Measurements from ENCODE around the gene GPRC5C.
"Not testable (repeated sequence)": the region's sequence is repeated elsewhere in the genome, so short reads cannot be mapped to it uniquely, and the experiment has no call there.

The GPRC5C gene

DNA sequence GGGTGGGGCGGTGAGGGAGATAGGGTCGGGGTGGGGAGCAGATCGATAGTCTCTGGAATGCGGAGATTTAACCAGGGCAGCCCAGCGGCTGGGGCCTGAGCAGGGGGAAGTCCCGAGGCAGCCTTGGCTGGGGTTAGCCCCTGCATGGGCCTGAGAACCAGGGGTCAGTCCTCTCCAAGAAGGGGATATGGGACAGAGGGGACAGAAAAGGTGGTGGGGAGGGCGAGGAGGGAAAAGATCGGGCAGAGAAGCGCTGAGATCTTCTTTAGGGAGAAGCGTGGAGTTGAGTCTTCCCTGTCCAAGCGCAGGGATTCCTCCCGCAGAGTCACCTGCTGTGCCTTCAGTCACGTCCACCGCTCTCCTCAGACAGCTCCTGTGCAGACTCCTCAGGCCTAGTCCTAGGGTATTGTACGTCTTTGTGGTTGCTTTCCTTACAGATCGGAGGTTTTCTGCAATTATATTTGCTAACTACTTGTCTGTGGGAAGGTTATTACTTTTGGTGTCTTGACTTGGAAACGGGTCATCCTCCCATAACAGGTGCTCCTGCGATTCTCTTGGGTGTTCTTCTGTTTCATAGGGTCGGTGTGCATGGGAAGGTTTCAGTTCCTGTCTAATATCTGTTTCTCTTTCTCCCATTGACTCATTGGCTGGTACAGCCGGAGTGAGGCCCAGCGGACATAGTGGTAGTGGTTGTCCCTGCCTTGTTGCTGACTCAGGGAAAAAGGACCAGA lies 35.5 kb downstream of the GPRC5C start:
- DNase-seq (ENCODE audit: low read depth in 4 of 4, low spot score in 1 of 4) = no peak

DNA sequence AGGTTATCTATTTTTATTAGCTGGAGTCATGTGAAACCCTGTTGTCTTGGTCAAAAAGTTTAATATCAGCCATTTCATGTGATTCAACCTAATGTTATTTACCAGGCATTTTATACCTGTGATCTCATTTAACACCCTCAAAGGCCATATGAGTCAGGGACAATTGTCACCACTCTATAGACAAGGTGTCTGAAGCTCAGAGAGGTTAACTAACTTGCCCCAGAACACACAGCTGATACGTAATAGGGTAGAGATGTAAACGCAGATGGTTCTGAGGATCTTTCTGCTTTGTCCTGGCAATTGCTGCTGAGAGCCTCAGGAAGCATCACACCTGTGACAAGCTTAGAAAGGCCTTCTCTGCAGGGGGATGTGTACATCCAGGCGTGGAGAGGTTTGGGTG lies 39.5 kb downstream of the GPRC5C start:
- DNase-seq (ENCODE audit: low read depth in 4 of 4, low spot score in 1 of 4) = no peak

DNA sequence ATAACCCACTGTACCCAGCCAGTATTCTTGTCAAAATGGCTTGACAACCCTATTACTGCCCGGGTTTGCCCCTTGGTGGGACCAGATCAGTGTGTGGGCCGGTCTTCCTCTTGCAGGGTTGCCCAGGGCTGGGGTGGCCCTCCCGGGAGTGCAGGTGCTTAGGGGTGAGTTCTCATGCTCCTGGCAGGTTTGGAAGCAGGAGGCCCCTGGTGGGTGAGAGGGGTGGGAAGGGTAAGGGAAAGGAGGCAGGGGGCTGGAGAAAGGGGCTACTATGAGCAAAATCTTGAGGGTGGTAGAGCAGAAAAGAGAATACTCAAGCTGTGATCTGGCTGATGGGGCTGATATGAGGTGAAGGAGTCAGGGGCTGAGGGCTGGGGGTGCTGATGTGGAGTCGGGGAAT lies 41.0 kb downstream of the GPRC5C start:
- DNase-seq (ENCODE audit: low read depth in 4 of 4, low spot score in 1 of 4) = no peak

DNA sequence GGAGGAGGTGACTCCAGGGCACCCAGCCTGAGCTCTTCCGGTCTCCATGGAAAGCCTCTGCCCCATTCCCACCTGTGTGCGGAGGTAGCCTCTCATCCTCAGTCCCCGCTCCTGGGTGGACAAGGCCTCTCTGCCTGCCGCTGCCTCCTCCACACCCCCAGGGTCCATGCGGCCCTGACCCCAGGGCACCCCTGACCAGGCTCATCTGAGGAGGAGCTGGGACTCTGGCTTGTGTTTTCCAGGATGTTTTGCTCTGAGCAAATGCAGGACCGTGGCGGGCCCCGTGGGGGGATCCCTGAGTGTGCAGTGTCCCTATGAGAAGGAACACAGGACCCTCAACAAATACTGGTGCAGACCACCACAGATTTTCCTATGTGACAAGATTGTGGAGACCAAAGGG lies 41.4 kb downstream of the GPRC5C start:
- no peak for DNase-seq (ENCODE audit: low read depth in 4 of 4, low spot score in 1 of 4)

DNA sequence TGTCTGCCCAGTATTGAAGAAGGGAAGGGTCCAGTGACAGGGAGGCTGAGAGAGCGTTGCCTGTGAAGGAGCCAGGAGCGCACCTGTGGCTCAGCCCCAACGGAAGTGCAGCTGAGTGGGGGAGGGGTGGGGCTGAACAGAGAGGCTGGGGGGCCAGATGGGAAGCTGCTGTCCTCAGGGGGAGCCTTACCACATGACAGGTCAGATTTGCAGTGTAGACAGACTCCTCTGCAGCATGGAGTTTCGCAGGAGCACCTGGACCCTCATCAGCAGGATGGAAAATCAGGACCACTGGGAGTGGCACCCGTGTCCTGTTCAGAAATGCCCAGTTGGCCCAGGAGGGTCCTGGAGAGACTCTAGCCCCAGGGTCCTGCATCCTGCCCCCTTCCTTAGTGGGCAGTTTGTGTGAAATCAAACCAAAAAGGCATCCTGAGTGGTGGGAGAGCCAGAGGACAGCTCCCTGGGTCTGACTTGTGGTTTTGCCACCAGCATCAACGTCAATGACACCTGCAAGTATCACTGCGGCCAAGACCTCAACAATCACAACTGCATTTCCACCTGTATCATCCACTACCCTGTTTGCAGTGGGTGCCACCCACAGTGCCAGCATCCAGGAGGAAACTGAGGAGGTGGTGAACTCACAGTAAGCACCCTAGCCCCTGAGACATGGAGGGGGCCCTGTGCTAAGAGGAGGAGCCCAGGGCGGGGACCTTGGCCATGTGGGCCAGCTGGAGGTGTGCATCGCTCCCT lies 42.3 kb downstream of the GPRC5C start:
- DNase-seq (ENCODE audit: low read depth in 4 of 4, low spot score in 1 of 4) = no peak

DNA sequence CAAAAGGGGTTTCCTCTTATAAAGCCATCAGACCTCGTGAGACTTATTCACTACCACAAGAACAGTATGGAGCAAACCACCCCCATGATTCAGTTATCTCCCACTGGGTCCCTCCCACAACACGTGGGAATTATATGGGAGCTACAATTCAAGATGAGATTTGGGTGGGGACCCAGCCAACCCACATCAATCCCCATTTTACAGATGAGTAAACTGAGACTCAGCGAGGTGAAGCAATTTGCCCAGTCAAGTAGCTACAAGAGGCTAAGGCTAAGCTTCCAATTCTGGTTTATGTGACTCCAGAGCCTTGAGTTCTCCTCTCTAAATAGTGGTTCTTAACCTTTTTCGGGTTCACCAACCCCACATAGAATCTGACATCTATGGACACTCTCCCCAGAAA lies 43.3 kb downstream of the GPRC5C start:
- DNase-seq (ENCODE audit: low read depth in 4 of 4, low spot score in 1 of 4) = no peak

DNA sequence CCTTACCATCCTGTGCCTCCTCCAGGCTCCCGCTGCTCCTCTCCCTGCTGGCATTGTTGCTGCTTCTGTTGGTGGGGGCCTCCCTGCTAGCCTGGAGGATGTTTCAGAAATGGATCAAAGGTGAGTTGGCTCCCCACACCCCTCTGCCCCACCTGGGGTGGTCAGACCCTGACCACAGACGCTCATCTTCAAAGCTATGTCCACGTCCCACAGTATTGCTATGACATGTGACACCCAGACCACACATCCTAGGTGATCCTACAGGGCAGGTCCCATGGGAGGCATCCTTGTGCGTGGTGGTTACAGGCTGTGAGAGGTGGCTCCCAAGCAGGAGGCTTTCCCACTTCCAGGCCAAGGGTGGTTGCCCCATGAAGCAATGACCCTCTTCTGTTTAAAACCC lies 45.5 kb downstream of the GPRC5C start:
- no peak for DNase-seq (ENCODE audit: low read depth in 4 of 4, low spot score in 1 of 4)

DNA sequence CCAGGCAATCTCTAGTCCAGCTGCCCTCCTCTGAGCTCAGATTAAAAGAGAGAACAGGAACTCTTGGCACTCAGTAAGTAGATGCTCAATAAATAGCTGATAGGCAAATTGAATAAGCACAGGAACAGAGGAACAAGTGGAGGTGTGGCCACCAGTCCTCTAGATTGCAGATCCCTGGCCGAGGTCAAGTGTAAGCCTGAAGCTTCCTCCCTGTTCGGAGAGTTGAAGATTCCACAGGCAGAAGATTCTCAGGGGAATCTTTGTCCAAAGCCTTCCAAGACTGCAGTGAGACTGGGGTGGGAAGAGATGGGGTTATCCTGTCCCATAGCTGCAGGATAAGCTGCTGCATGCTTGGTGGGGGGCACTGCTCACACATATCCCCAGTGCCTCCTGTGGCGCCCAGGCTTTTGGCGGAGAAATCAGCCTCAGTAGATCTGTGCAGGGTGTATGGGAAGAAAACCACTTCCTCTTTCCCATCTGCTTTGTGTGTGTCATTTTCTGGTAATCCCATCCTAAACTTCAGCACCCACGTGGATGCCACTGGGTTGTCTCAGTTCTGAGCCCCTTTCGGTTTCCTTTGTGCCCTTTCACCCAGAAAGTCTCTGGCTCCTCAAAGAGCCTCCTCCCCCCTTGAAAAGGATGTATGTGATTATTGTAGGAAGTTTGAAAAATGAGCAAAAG lies 46.7 kb downstream of the GPRC5C start:
- peak in 1 of 4 experiments; percentile 25 for DNase-seq (ENCODE audit: low read depth in 4 of 4, low spot score in 1 of 4)

DNA sequence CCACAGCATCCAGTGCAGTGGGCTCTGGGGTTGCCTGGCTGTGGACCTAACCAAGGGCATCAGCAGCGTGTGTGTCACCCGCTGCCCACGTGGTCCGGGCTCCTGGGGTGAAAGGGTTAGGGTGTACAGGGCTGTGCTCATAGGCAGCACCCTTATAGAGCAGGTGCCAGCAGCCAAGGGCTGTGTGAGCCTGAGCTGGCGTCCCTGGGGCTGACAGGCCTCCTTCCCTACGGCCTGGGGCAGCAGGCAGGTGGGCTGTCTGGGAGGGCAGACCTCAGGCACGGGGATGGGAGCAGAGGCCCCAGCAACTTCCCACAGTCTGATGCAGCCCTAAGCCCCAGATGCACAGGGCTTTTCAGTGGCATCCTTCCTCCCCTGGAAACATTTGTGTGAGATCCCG lies 48.4 kb downstream of the GPRC5C start:
- DNase-seq (ENCODE audit: low read depth in 4 of 4, low spot score in 1 of 4) = no peak

DNA sequence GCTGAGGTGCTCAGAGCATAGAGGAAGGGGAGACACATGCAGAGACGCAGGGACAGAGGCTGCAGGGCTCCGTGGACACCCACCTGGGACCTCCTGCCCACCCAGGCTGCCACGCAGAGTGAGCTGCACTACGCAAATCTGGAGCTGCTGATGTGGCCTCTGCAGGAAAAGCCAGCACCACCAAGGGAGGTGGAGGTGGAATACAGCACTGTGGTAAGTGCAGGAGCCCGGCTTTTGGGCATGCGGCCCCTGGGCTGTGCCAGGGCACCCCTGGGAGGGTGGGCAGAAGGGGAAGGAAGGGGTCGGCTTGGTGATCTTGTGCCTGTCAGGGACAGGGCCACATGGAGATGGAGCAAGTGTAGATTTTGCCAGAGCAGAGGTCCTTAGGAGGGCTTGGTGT lies 49.7 kb downstream of the GPRC5C start:
- DNase-seq (ENCODE audit: low read depth in 4 of 4, low spot score in 1 of 4) = no peak

DNA sequence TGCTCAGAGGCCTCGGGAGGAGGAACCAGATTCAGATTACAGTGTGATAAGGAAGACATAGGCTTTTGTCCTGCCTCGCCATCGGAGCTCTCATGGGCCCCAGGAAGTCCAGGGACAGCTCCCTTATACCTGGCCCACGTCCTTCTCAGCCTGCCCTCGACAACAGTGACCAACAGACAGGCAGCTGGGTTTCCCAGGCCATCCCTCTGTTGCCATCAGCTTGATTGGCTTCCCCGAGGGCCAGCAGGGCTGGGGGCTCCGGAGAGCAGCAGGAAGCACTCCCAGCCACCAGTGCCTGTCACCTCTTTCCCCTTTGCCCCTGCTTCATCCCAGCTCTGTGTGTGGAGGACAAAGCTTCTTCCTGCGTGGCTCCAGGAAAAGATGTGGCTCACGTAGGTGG lies 52.2 kb downstream of the GPRC5C start:
- DNase-seq (ENCODE audit: low read depth in 4 of 4, low spot score in 1 of 4) = no peak

DNA sequence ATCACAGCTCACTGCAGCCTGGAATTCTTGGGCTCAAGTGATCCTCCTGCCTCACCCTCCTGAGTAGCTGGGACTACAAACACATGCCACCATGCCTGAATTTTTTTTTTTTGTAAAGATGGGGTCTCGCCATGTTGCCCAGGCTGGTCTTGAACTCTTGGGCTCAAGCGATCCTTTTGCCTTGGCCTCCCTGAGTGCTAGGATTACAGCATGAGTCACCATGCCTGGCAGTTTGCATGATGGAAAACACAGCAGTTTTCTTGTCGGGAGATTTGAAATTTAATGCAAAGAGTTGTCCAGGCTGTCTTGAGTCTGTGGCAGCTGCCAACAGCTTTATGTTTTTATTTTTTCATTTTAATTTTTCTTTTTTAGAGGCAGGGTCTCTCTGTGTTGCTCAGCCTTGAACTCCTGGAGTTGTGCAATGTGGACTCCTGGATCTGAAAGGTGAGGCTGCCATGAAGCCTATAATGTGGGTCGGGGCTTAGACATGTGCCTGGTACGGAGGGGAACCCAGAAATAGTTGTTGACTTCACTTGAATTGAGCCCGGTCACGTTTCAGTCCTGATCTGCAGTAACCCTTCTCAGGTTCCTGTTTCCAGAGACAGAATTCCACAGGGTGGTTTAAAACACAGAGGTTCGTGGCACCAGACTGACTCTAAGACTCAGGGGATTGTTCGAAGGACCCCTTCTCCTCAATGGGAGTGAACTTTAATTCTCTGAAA lies 53.3 kb downstream of the GPRC5C start:
- no peak for DNase-seq (ENCODE audit: low read depth in 4 of 4, low spot score in 1 of 4)

DNA sequence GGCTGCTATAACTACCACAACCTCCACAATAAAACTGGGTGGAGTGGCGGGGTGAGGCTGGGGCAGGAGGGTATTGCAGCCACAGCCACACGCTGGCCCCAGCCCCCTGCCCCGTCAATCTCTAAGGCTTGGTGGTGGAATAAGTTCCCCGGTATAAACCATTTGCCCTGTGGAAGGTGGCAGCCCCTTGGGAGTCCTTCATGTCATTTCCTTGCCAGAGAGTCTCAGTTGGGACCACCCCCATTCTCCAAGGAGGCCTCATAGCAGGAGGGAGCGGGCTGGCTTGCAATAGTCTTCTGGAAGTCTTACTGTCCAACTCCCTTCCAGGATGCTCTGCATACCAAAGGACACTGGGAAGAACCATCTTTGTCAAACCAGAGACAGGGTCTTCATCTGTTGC lies 54.0 kb downstream of the GPRC5C start:
- DNase-seq (ENCODE audit: low read depth in 4 of 4, low spot score in 1 of 4) = no peak

DNA sequence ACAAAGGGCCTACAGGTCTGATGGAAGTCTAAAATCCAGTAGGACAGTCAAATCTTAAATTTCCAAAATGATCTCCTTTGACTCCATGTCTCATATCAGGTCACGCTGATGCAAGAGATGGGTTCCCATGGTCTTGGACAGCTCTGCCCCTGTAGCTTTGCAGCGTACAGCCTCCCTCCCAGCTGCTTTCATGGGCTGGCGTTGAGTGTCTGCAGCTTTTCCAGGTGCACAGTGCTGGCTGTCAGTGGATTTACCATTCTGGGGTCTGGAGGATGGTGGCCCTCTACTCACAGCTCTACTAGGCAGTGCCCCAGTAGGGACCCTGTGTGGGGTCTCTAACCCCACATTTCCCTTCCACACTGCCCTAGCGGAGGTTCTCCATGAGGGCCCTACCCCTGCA lies 56.4 kb downstream of the GPRC5C start:
- DNase-seq (ENCODE audit: low read depth in 4 of 4, low spot score in 1 of 4) = not testable (repeated sequence)

DNA sequence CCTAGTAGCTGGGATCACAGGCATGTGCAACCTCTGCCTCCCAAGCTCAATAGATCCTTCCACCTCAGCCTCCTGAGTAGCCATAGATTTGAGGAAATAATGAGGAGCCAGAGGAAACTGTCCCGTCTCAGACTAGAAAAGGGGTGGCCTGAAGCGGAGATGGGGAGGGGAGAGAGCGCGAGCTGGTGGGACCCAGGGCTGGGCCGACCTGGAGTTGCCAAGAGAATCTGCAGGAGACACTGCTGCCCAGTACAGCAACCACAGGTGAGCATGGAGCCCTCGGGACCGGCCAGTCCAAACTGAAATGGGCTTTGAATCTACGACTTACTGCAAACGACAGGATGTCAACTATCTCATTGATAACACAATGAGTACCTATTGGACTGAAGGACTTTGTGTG lies 58.8 kb downstream of the GPRC5C start:
- no peak for DNase-seq (ENCODE audit: low read depth in 4 of 4, low spot score in 1 of 4)

DNA sequence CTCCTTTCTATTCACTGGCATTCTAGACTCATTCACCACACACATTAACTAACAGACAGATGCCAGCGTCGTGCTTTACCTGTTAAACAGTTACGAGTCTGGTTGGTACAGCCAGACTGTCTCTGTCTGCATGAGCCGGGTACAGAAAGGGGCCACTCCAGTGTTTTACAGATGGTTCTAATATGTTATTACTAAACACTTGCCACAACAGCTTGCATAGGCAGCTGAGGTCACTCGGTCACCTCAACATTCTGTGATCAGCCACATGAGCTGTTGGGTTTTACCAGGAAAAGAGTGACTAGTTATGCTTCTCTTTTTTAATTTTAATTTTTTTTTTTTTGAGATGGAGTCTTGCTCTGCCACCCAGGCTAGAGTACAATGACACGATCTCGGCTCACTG lies 59.7 kb downstream of the GPRC5C start:
- DNase-seq (ENCODE audit: low read depth in 4 of 4, low spot score in 1 of 4) = no peak

DNA sequence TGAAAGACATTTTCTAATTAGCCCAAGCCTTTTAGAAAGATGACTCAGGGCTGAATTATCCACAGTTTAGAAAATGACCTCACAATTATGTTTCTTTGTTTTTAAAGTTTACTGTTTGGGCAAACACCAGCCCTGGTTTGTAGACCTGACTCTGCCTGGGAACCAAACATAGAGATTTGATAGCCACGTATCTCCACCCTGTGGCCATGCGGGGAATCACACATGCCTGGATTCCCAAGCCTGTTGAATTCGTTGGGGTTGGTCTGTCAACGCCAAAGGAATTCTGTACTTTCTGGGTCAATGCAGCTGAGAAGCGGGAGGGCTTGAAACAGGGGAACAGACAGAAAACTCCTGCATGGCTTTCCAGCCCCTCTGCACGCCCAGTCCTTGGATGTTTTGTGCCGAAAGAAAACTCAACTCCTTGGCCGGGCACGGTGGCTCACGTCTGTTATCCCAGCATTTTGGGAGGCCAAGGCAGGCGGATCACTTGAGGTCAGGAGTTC lies 61.5 kb downstream of the GPRC5C start:
- DNase-seq (ENCODE audit: low read depth in 4 of 4, low spot score in 1 of 4) = peak in 3 of 4 experiments; percentile 29 to 49 (median 40)

Measured in stimulated activated CD4-positive, alpha-beta T cell treated with anti-CD3 and anti-CD28 coated beads, Interleukin-1b, Interleukin-23, amount 100 ng/mL, for 24 hours (primary cell).